ENCODE results near the gene ERC2. TPM values are rescaled to one million over a fixed set of nuclear protein-coding genes. Genes with fewer than 3 reads are reported as not detected.

The ERC2 gene
- total and polyA plus RNA-seq, 2 of the 13 experiments (the other 11 are each of a cell fraction or from before 2014, with no cell fraction given): 0.16 to 0.22 TPM

GRCh38 chr3:55770077-55770476 is 698.2 kb downstream of the ERC2 start:
- no peak for DNase-seq (ENCODE audit: low spot score)
- no peaks in the 10 kb centered on the region for H4K20me1 ChIP-seq (ENCODE audit: insufficient read depth, low read length)
- H3K4me3 ChIP-seq (replicated peaks in 1 of 3; ENCODE audit: insufficient read depth in 1 of 3, low read depth in 2 of 3, low read length in 3 of 3): no peak overlapping the region
- 4% methylated on average over 1 of the region's 1 CpG for WGBS (ENCODE audit: low lambda C conversion rate)
- H3K79me2 ChIP-seq (ENCODE audit: insufficient read depth, low read length): no peaks in the 10 kb centered on the region
- ChIA-PET POLR2A (no interaction called here), CTCF (ENCODE audit: low intra/inter-chr PET ratio, low total read pairs) (no interaction called here)
- intact Hi-C loops (cut with micrococcal nuclease; ENCODE audit: unreplicated experiment): no loop called here
- H3K9me3 ChIP-seq (ENCODE audit: low read length): no peaks in the 10 kb centered on the region
- H3K4me2 ChIP-seq (ENCODE audit: low read depth, low read length): no peak overlapping the region
- H3K27me3 ChIP-seq (ENCODE audit: control insufficient read depth in 1 of 2, insufficient read depth in 2 of 2, low read length in 2 of 2): no peaks in the 10 kb centered on the region; a peak in 1 of 5 replicates
- no peak for ATAC-seq
- no peak overlapping the region for H3K27ac ChIP-seq (ENCODE audit: extremely low read length, insufficient read depth, low read length)
- BruUV-seq (replicated peaks): no TSS peak
- no peaks in the 10 kb centered on the region for H3K36me3 ChIP-seq (replicated peaks in 1 of 2; ENCODE audit: control insufficient read depth in 1 of 2, insufficient read depth in 2 of 2, low read length in 2 of 2)
- no peaks in the 10 kb centered on the region for H3K4me1 ChIP-seq (ENCODE audit: insufficient read depth, low read length)
- no peak overlapping the region for H2AFZ ChIP-seq (ENCODE audit: low read length)
- in situ Hi-C loops (cut with HindIII; ENCODE audit: extremely low pct_ligation_motif_present, low pct_unique_long_range_greater_than_20kb): no loop called here
- H3K9ac ChIP-seq (ENCODE audit: insufficient read depth, low read depth, low read length): no peak overlapping the region
- TF ChIP-seq KMT2B (CRISPR knock-in tag; IDR thresholded peaks at IDR 0.05): no peak
- TF ChIP-seq GABPB1 (CRISPR knock-in tag; IDR thresholded peaks at IDR 0.05): no peak
- TF ChIP-seq ZNF33B (CRISPR knock-in tag; IDR thresholded peaks at IDR 0.05): no peak
- no peak for FAIRE-seq

GRCh38 chr3:55766753-55767152 is 701.5 kb downstream of the ERC2 start:
- no peak overlapping the region for H3K4me3 ChIP-seq (replicated peaks in 1 of 3; ENCODE audit: insufficient read depth in 1 of 3, low read depth in 2 of 3, low read length in 3 of 3)
- no peaks in the 10 kb centered on the region for H3K36me3 ChIP-seq (replicated peaks in 1 of 2; ENCODE audit: control insufficient read depth in 1 of 2, insufficient read depth in 2 of 2, low read length in 2 of 2)
- CTCF ChIA-PET (ENCODE audit: low intra/inter-chr PET ratio, low total read pairs): no interaction called here
- H3K27ac ChIP-seq (ENCODE audit: extremely low read length, insufficient read depth, low read length): no peak overlapping the region
- H3K9me3 ChIP-seq (ENCODE audit: low read length): no peaks in the 10 kb centered on the region
- H3K79me2 ChIP-seq (ENCODE audit: insufficient read depth, low read length): no peaks in the 10 kb centered on the region
- no peak overlapping the region for H3K4me2 ChIP-seq (ENCODE audit: low read depth, low read length)
- no peak overlapping the region for H3K9ac ChIP-seq (ENCODE audit: insufficient read depth, low read depth, low read length)
- DNase-seq (ENCODE audit: low spot score) (no peak), FAIRE-seq (no peak), ATAC-seq (no peak)
- intact Hi-C loops (cut with micrococcal nuclease; ENCODE audit: unreplicated experiment): no loop called here
- H4K20me1 ChIP-seq (ENCODE audit: insufficient read depth, low read length): no peaks in the 10 kb centered on the region
- no peaks in the 10 kb centered on the region; a peak in 1 of 5 replicates for H3K27me3 ChIP-seq (ENCODE audit: control insufficient read depth in 1 of 2, insufficient read depth in 2 of 2, low read length in 2 of 2)
- BruUV-seq (replicated peaks): no TSS peak
- POLR2A ChIA-PET: no interaction called here
- in situ Hi-C loops (cut with HindIII; ENCODE audit: extremely low pct_ligation_motif_present, low pct_unique_long_range_greater_than_20kb): no loop called here
- WGBS (ENCODE audit: low lambda C conversion rate): 4% methylated on average over 1 of the region's 1 CpG
- H2AFZ ChIP-seq (ENCODE audit: low read length): no peak overlapping the region
- no peaks in the 10 kb centered on the region for H3K4me1 ChIP-seq (ENCODE audit: insufficient read depth, low read length)
- TF ChIP-seq RFX5 (IDR thresholded peaks at IDR 0.05; ENCODE audit: low read depth, low read length): no peak
- no peak for TF ChIP-seq ZC3H4 (CRISPR knock-in tag; IDR thresholded peaks at IDR 0.05; ENCODE audit: borderline replicate concordance)
- TF ChIP-seq ZNF616 (CRISPR knock-in tag; IDR thresholded peaks at IDR 0.05; ENCODE audit: low read depth): no peak
- no peak for TF ChIP-seq SCMH1 (CRISPR knock-in tag; IDR thresholded peaks at IDR 0.05; ENCODE audit: borderline replicate concordance)
- no peak for TF ChIP-seq ZNF34 (CRISPR knock-in tag; IDR thresholded peaks at IDR 0.05; ENCODE audit: borderline replicate concordance)
- no peak for TF ChIP-seq BHLHE40 (IDR thresholded peaks at IDR 0.05; ENCODE audit: low read length)
- no peak for TF ChIP-seq TOE1 (CRISPR knock-in tag; IDR thresholded peaks at IDR 0.05)
- TF ChIP-seq MAF1 (CRISPR knock-in tag; IDR thresholded peaks at IDR 0.05; ENCODE audit: borderline replicate concordance): no peak
- no peak for TF ChIP-seq FOSL2 (CRISPR knock-in tag; IDR thresholded peaks at IDR 0.05)
- TF ChIP-seq, protein P1, sequence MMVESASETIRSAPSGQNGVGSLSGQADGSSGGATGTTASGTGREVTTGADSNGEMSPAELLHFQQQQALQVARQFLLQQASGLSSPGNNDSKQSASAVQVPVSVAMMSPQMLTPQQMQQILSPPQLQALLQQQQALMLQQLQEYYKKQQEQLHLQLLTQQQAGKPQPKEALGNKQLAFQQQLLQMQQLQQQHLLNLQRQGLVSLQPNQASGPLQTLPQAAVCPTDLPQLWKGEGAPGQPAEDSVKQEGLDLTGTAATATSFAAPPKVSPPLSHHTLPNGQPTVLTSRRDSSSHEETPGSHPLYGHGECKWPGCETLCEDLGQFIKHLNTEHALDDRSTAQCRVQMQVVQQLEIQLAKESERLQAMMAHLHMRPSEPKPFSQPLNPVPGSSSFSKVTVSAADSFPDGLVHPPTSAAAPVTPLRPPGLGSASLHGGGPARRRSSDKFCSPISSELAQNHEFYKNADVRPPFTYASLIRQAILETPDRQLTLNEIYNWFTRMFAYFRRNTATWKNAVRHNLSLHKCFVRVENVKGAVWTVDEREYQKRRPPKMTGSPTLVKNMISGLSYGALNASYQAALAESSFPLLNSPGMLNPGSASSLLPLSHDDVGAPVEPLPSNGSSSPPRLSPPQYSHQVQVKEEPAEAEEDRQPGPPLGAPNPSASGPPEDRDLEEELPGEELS (CRISPR knock-in tag; IDR thresholded peaks at IDR 0.05): no peak
- TF ChIP-seq IRX3 (CRISPR knock-in tag; IDR thresholded peaks at IDR 0.05; ENCODE audit: borderline replicate concordance, low read depth): no peak
- no peak for TF ChIP-seq HDAC2 (CRISPR knock-in tag; IDR thresholded peaks at IDR 0.05)
- no peak for TF ChIP-seq FOXC1 (CRISPR knock-in tag; IDR thresholded peaks at IDR 0.05; ENCODE audit: borderline replicate concordance)
